ENCODE results near the gene SELE.
A peak's percentile ranks its signal among the peaks of the same experiment; 100 is the strongest.
"Not testable (repeated sequence)": the region's sequence is repeated elsewhere in the genome, so short reads cannot be mapped to it uniquely, and the experiment has no call there.

Gene SELE

GRCh38 chr1:169723763-169724162 lies 10.1 kb downstream of the SELE start:
- DNase-seq (ENCODE audit: low spot score) = no peak

GRCh38 chr1:169722779-169723178 lies 11.1 kb downstream of the SELE start:
- DNase-seq (ENCODE audit: low spot score) = peak; percentile 56

- DNase-seq (ENCODE audit: low spot score) = not testable (repeated sequence)
Observed at GRCh38 chr1:169715100-169715499, 18.8 kb downstream of the SELE start.

- DNase-seq (ENCODE audit: low spot score) = not testable (repeated sequence)
Observed at GRCh38 chr1:169713090-169713489, 20.8 kb downstream of the SELE start.

- no peak for DNase-seq (ENCODE audit: low spot score)
Observed at GRCh38 chr1:169712309-169712631, 21.6 kb downstream of the SELE start.

- peak; percentile 67 for DNase-seq (ENCODE audit: low spot score)
Observed at GRCh38 chr1:169711469-169712308, 22.2 kb downstream of the SELE start, which contains the start of gene SELL. Gene SELL (minus strand): TSS chr1:169711620. CDS start chr1:169711498, 122 bp downstream.

- no peak for DNase-seq (ENCODE audit: low spot score)
Observed at GRCh38 chr1:169708647-169709046, 25.2 kb downstream of the SELE start.

- no peak for DNase-seq (ENCODE audit: low spot score)
Observed at GRCh38 chr1:169707912-169708604, 25.8 kb downstream of the SELE start.

GRCh38 chr1:169704797-169705196 lies 29.1 kb downstream of the SELE start:
- no peak for DNase-seq (ENCODE audit: low spot score)

GRCh38 chr1:169701261-169702005 lies 32.4 kb downstream of the SELE start:
- no peak for DNase-seq (ENCODE audit: low spot score)

GRCh38 chr1:169699707-169700106 lies 34.2 kb downstream of the SELE start:
- DNase-seq (ENCODE audit: low spot score) = no peak

GRCh38 chr1:169698976-169699375 lies 34.9 kb downstream of the SELE start:
- no peak for DNase-seq (ENCODE audit: low spot score)

- DNase-seq (ENCODE audit: low spot score) = no peak
Observed at GRCh38 chr1:169697755-169698154, 36.1 kb downstream of the SELE start.

- no peak for DNase-seq (ENCODE audit: low spot score)
Observed at GRCh38 chr1:169696273-169697100, 37.4 kb downstream of the SELE start.

- DNase-seq (ENCODE audit: low spot score) = no peak
Observed at GRCh38 chr1:169694304-169695075, 39.4 kb downstream of the SELE start.

GRCh38 chr1:169692756-169693460 lies 41.0 kb downstream of the SELE start:
- DNase-seq (ENCODE audit: low spot score) = no peak

GRCh38 chr1:169690489-169690888 lies 43.4 kb downstream of the SELE start:
- DNase-seq (ENCODE audit: low spot score) = no peak

- no peak for DNase-seq (ENCODE audit: low spot score)
Observed at GRCh38 chr1:169689395-169689794, 44.5 kb downstream of the SELE start.

- DNase-seq (ENCODE audit: low spot score) = not testable (repeated sequence)
Observed at GRCh38 chr1:169688377-169688776, 45.5 kb downstream of the SELE start.

- no peak for DNase-seq (ENCODE audit: low spot score)
Observed at GRCh38 chr1:169683661-169684060, 50.2 kb downstream of the SELE start.

All from COLO829 (cell line).